HG03159 (cell line): Measurements from ENCODE around the gene DDX59.
A peak's percentile ranks its signal among the peaks of the same experiment; 100 is the strongest.

Experiments used
- ATAC-seq: cut with Tn5 transposase; IDR thresholded peaks from one replicate; pipeline ENCODE4 v1.9.1; 2021; ENCODE audit warnings: mild to moderate bottlenecking, moderate library complexity; ENCODE audit not compliant: unreplicated experiment

DDX59 gene

DNA sequence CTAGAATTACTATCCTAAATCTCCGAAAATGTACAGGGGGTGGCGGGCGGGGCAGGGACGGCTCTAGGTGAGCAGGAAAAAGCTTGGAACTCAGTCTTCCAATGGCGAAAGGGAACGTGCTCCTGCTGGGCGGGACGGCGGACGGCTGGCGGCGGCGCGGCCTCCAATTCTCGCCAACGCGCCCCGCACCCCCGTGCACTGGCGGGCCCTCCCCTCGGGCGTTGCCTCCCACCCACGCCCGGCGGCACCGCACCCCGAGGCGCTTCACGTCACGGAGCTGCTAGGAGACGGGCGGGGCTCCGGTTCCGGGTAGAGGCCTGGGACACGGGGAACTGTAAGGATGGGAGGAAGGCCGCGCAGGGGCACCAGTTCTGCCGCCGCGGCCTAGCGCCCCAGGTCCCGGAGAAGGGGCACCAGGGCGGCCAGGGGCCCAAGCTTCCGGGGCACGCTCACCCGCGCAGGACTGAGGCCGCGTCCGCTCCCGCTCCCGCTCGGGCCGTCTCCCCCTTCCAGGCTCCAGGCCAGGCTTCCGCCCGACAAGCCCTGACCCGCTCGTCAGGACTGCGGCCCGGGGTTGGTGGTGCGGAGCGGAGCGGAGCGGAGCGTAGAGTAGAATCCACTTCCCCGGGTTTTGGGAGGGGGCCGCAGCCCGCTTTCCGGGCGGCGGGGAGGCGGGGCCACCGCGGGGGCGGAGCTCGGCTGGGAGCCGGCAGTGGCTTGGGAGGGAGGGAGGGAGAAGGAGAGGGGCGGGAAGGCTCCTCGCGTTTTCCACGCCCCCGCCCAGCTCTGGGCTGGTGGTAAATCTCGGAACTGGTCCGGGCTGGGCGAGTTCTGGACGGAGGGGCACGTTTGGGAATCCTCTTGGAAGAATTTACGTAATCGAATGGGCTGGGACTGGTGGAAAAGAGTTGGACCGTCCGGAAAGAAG is at the start of gene DDX59:
TSS of gene DDX59 (minus strand) at position 594 of the 928 bp plus-strand sequence. CDS start 3,167 bp downstream, outside the sequence.
- ATAC-seq: peak; percentile 84

DNA sequence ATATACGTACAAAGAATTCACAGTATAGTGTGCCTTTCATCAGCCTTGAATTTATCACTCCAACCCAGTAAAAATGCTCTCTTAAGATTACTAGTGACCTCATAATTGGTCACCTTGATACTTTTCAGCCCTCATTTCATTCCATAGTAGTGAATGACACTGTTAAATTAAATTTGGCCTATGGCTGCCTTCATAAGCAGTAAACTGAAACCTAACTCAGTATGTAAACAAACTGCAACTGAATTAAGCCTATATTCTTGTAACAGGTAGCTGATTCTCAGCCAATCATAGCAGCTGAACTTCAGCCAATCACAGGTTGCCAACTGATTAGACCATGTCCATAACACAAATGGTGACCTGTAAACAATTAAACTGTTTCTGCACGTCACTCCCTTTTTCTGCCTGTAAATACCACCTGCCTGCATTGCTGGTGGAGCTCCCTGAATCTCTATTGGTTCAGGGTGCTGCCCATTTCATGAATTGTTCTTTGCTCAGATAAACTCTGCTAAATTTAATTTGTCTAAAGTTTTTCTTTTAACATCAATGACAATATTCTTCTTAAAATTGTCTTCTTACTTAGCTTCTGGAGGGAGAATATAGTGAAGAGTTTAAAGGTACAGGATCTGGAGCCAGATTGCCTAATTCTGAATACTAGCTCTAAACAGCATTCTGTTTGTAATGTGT is 44.9 kb upstream of the DDX59 start:
- no peak for ATAC-seq

DNA sequence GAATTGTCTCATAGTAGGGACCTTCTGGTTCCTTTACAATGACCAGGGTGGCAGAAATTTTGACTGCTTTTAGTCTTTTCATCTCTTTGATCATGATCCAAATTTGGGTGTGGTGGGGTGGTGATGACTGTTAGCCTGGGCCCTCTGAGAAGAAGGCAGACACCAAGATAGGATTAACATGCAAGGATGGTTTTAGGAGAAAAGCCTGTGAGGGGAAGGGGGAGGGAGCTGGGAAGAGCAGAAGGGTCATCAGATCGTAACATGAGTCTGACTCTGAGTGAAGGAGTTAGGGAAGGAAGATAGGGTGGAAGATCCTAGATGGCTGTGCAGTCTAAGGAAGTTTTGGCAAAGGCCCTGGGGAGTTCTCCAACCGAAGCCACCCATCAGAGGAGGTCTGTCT is 40.5 kb upstream of the DDX59 start:
- no peak for ATAC-seq

DNA sequence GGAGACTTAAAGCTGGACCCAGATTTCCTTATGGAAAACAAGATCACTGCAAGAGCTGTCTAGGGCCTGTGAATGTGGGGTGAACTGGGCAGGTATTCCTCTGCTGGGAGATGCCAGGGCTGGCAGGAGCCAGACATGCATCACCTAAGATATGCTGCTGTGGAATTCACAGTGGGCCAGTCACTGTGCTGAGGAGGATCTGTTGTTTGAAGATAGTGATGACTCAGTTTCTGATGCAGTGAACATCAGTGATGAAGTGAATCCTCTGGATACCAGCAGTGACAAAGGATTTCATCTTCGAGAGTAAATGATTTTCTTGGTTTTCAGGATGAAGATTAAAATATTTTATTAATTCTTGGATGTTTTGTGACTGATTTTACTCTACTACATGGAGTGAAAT is 39.1 kb upstream of the DDX59 start:
- ATAC-seq: no peak

DNA sequence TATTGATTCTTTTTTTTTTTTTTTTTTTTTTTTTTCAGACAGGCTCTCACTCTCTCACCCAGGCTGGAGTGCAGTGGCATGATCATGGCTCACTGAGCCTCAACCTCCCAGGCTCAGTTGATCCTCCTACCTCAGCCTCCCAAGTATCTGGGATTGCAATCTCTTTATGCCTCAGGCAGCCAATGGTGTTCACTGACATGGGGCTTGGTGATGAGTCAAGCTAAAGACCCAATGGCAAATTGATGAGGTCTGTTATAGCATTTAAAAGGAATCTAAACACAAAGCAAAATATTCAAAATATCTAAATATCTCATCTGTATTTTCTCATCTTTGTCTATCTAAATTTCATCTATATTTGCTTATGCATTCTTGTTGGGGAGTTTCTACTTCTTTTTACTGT is 38.5 kb upstream of the DDX59 start:
- ATAC-seq: no peak

DNA sequence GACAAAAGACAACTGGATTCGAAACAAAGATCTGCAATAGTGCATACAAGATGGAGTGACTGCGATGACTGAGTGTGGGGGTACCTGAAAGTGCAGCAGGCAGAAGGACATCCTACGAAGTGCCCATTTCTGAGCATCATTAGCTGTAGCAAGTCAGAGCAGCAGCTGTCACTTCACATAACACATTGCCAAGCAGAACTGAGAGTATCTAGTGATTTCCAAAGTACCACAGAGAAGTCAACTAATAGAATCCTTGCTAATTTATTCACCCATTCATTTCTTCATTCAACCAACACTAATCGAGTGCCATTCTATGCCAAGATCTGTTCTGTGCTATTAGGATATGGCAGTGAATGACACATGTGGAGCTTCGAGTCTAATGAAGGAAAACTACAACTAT is 37.4 kb upstream of the DDX59 start:
- no peak for ATAC-seq

DNA sequence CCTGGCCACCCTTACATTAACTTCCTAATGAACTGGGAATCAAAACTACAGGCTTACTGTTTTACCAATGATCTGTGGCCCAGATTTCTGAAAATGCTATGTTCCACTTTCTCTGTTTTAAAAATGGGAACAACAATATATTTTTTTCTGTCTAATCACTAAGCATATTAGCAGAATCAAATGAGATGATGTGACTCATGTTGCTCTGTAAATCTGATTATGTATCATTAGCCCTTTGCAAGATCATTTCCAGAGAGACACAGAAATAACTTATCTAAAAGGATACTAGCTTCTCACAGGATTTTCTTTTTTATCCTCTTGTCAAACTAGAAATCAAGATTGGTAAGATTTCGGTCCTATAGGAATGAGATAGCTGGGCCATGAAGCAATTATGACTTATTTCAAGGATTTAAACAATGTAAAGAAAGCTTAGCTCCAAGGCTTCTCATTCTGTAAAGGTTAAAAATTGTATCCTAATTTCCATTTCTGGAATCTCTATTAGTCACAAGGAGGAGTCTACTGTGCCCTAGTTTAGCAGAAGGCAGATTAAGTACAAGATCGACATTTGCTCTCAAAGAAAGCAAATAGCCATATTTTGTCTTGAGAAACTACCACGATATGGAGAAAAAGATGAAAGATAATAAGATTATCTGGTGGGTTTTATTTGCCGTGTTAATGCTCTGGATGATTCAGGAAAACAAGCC is 36.6 kb upstream of the DDX59 start:
- ATAC-seq: no peak

DNA sequence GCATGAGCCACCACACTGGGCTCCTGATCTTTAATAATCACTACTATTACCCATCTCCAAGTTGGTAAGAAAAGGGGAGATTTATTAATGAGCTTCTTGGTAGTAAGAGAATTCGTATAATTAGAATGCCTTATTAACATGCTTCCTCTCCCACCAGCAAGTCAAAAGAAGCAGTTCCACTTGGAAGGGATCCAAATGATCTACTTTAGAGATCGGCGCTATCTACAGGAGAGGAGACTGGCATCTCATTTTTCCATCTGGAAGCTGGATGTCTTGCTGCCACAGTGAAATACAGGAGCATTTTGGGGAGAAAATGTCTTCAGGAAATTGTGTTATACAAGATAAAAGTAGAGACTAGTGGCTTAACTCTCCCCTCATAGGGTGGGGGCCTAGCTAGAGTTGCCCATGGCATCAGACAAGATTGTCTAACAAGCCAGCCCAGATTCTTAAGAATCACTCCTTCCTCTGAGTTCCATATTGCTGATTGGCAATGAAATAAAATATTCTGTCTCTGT is 35.3 kb upstream of the DDX59 start:
- no peak for ATAC-seq

DNA sequence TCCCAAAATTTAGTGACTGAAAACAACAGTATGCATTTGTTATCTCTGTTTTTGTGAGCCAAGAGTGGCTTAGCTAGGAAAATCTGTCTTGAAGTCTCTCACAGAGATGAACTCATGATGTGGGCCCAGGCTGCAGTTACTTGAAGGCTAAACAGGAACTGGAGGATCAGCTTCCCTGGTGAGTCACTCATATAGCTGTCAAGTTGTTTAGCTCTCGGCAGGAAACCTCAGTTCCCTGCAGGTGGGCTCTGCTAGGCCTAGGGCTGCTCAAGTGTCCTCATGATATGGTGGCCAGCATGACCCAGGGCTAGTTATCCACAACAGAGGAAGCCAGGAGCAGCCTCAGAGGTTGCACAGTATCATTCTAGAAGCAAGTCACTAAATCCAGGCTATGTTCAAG is 30.2 kb upstream of the DDX59 start:
- ATAC-seq: no peak

DNA sequence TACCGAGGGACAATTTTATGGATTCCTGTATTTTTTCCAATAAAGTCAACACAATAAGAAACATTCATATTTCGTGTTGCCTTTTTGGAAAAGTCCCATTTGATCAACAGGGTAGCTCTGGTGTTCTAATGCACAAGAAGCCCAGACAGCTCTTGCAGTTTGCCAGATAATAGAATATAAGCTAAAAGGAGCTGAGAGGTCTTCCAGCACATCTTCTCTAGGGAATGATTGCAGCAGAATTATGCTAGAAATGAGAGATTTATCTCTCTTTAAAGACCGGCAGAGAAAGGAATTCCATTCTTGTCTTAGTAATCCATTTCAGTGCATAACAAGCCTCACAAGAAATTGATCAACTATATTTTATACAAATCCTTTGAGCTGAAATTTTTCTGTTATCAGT is 25.0 kb upstream of the DDX59 start:
- no peak for ATAC-seq

DNA sequence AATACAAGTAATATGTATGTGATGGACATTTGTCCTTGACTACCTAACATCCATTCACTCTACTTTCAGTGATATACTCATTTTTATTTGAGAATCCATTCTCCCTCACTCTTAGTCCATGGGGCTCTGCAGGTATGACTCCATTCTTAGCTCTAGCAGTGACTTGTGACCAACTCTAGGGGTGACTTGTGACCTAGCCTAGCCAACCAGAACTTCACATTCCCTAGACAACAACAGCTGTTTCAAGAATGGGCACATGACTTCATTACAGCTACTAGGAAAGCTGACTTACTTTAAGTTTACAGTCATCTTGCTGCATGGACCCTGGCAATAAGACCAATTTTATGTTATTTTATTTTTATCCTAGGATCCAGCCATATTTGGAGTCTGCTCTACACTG is 23.6 kb upstream of the DDX59 start:
- no peak for ATAC-seq

DNA sequence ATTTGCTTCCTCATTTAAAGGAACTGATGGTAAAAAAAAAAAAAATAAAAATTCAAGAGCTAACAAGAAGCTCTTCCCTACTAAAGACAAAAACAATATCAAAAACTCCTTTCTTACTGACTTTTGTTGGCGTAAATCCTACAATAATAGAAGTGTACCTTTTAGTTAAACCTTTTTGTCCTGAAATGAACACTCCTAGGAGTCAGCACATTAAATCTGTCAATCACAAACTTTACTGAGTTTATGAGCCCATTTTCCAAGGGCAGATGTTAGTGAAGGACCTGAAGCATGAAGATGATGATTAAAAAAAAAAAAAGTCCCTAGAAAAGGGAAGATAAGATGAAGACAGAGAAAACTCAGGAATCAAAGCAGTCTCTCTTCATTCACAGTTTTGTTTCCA is 22.6 kb upstream of the DDX59 start:
- no peak for ATAC-seq

DNA sequence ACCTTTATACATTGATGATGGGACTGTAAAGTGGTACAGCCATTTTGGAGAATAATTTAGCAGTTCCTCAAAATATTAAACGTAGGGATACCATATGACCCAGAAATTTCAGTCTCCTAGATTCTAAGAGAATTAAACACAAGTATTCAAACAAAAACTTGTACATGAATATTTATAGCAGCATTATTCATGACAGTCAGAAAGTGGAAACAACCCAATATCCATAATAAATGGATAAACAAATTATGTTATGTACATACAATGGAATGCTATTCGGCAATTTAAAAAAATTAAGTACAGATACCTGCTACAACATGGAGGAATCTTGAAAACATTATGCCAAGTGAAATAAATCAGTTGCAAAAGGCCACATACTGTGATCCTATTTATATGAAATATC is 16.9 kb upstream of the DDX59 start:
- no peak for ATAC-seq

DNA sequence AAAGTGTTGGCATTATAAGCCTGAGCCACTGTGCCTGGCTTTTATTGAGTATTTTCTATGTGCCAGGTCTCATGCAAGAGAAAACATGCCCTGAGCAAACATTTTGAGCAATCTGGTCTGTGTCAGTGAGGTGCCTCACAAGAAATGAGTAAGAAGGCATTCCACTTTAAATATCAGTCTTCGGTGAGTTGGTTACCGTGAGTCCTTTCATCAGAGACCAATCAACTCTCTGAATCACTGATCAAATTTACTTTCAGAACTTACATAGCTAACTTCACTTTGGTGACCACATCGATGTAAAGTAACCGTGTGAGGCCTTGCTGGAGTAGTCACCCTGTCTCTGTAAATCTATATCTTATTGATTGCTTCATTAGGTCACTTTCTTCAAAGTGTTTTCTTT is 14.3 kb upstream of the DDX59 start:
- ATAC-seq: no peak

DNA sequence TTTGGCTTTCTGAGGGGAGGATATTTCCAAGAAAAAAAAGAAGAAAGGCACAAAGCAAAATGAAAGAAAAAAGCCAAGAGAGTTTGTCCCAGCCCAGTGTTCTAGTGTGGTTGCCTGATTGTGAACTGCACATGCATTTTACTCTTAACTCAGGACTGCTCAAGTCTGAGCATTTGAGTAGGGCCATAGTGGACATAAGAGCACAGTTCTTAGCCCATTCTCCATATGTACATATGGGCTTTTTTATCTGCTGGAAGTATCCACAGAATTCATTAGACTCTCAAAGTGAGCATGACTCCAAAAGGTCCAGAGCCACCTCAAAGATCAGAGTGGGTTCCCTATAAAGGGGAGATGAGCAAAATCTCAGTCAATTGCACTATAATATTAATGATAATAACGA is 13.6 kb upstream of the DDX59 start:
- ATAC-seq: no peak

DNA sequence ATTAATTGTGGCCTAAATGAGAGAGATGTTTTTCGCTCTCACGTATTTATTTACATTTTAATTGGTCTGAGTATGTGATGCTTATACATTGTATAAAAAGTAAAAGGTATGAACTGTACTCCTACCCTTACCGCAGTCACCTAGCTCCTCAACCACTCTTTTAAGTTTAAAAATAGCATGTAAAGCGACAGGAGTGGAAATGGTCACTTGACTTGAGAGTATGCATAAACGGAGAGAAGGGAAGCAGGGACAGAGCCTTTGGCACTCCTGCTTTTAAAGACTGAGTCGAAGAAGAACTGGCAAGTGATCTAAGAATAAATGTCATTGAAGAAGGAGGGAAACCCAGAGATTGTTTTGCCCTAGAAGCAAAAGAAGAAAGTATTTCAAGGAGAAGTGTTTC is 11.5 kb upstream of the DDX59 start:
- no peak for ATAC-seq

DNA sequence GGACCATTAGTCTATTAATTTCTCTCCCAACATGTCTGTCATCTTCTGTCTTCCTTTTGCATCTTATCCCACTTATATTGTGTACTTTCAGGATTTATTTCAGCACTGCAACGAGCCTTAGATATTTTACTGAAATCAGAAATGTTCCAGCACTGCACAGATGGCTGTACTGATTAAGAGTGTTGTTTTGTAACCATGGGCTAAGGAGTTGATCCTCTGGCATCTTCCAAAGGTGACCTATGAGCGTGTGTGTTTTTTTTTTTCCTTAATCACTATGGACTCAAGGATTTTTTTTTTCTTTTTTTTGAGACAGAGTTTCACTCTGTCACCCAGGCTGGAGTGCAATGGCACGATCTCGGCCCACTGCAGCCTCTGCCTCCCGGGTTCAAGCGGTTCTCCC is 7.1 kb upstream of the DDX59 start:
- no peak for ATAC-seq

DNA sequence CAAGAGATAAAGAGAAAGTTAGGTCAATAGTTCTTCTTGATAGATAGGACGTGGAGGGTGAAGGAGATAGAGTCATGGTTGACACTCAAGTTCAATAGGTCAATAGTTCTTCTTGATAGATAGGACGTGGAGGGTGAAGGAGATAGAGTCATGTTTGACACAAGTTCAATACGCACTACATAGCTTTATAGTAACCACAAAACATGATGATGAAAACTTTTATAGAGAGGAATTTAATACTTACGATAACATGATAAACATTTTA is 5.8 kb upstream of the DDX59 start:
- ATAC-seq: no peak

DNA sequence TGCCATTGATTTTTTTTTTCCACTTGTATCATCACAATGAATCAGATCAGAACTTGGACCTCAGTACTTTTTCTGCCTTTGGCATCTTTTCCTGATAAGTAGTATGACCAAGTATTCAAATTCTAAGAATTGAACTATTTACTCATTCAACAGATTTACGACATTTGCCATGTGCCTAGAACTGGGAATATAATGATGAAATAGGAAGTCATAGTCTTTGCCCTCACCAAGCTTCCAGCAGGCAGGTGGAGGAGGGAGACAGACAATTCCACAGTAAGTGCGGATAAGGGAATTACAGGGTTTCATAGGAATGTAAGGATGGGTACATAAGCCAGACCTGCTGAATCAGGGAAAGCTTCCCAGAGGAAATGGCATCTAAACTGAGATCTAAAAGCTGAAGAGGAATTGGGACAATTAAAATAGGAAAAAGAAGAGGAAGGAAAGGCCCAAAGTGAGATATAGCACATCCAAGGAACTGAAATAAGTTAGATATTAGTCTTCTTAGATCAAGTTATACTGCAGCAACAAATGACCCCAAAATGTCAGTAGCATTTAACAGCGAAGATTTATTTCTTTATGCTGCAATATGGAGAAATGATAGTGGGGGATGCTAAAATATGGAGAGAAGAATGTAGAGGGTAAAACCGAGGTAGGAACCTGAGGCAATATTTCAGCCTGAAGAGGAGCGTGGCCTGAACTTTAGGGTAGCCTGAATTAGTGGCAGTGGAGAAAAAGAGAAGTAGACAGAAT is 5.3 kb upstream of the DDX59 start:
- ATAC-seq: no peak

DNA sequence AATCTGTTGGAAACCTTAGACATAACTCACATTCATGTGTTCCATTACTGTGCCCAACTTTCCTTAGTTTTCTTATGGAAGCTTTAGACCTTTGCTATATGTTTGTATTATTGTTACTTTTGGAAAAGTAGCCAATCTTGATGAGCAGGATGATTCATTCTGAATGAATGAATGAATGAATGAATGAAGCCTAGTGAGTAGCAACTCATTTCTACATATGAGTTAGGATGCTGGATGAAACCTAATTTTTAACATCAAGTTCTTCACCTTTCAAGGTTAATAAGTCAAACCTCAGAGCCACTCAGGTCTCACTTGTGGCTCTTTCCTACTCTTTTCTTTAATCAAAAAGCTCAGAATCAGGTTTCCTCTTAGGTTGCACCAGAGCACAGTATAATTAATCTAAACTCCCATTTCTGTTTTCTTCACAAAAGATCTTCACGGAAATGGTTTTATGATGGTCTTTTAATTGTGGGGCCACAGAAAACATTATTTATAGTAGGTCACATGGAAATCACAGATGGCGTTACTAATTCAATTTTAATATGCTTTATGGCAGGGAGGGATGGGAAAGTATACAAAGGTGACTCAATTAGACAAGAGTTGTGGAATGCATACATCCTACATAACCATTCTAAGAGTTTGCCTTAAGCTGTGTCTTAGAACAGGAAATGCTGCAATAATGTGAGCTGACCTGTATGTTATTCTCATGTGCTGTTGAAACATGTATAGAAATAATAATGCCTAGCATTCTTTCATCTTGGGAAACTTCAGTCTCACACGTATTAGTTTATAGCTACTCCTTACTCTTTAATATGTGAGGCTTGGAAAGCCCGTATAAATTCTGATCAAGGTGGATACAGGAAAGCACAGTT is 4.5 kb upstream of the DDX59 start:
- no peak for ATAC-seq
